Measurements from ENCODE around the gene KIF25. TPM values are rescaled to one million over a fixed set of nuclear protein-coding genes. Genes with fewer than 3 reads are reported as not detected.

The KIF25 gene
- polyA plus RNA-seq, 2 of the 4 experiments (the other 2 are of a cell fraction), result 0.06 to 0.13 TPM

- Histone ChIP-seq H3K27ac (no peak overlapping the region), H3K4me2 (no peak overlapping the region), H3K9me3 (no peaks in the 10 kb centered on the region), H3K4me3 (no peak overlapping the region), H3K4me1 (no peaks in the 10 kb centered on the region)
- FAIRE-seq (no peak), DNase-seq (ENCODE audit: low read depth in 1 of 2, low spot score in 1 of 2) (no peak), ATAC-seq (no peak)
- 86% methylated on average over 10 of the region's 11 CpGs for WGBS (ENCODE audit: missing lambda C conversion rate)
- no peak for TF ChIP-seq EHMT2 (IDR thresholded peaks at IDR 0.05; ENCODE audit: low read depth)
- no peak for TF ChIP-seq NPAS2 (CRISPR knock-in tag; IDR thresholded peaks at IDR 0.05; ENCODE audit: borderline replicate concordance)
- no peak for TF ChIP-seq NFE2L2 (conservative IDR thresholded peaks at IDR 0.05; ENCODE audit: low read length)
- TF ChIP-seq CTCF (IDR thresholded peaks at IDR 0.05), result no peak
- TF ChIP-seq MAZ (IDR thresholded peaks at IDR 0.05; ENCODE audit: borderline replicate concordance, low read depth, low read length), result no peak
- no peak for TF ChIP-seq RFX5 (IDR thresholded peaks at IDR 0.05)
- TF ChIP-seq JUN (IDR thresholded peaks at IDR 0.05), result no peak
- no peak for TF ChIP-seq RNF2 (IDR thresholded peaks at IDR 0.05; ENCODE audit: borderline replicate concordance, low read depth)
- POLR2A ChIA-PET, result no interaction called here
- CTCF ChIA-PET, result interaction anchor here (1.3 kb wide), 1 partner anchor 12 kb away, joined by 3 read pairs; no protein-coding TSS in a partner anchor
Observed at GRCh38 chr6:168093634-168094033, 96.2 kb downstream of the KIF25 start.

Other genes with a start within 250 kb of the KIF25 start
- 33.2 and 40.8 TPM in 2 replicates for gene AFDN, start 170.8 kb upstream of the KIF25 start, polyA plus RNA-seq (2011; rRNA removed)
- gene AFDN, start 170.8 kb upstream of the KIF25 start, polyA plus RNA-seq (2017; fragmentation: RNase III; extraction: RNeasy Plus Mini Kit Qiagen cat#74134 plus additional on column Dnase treatment), result 17.5 to 19.3 TPM (median 18.6 TPM) in 3 replicates
- gene FRMD1, start 81.5 kb downstream of the KIF25 start, polyA plus RNA-seq (2011; rRNA removed), result not detected in 2 replicates
- not detected in 3 replicates for gene FRMD1, start 81.5 kb downstream of the KIF25 start, polyA plus RNA-seq (2017; fragmentation: RNase III; extraction: RNeasy Plus Mini Kit Qiagen cat#74134 plus additional on column Dnase treatment)

Data from A549 (cell line).